Activated CD8-positive, alpha-beta memory T cell treated with anti-CD3 and anti-CD28 coated beads, Interleukin-2, amount 50 U/mL, for 24 hours (primary cell): ENCODE measurements around the gene RHOT2.

Experiments used
- DNase-seq: peaks from one replicate; pipeline ENCODE4 v3.0.0-alpha.2; 2020; ENCODE audit errors: extremely low read depth

The RHOT2 gene

DNA sequence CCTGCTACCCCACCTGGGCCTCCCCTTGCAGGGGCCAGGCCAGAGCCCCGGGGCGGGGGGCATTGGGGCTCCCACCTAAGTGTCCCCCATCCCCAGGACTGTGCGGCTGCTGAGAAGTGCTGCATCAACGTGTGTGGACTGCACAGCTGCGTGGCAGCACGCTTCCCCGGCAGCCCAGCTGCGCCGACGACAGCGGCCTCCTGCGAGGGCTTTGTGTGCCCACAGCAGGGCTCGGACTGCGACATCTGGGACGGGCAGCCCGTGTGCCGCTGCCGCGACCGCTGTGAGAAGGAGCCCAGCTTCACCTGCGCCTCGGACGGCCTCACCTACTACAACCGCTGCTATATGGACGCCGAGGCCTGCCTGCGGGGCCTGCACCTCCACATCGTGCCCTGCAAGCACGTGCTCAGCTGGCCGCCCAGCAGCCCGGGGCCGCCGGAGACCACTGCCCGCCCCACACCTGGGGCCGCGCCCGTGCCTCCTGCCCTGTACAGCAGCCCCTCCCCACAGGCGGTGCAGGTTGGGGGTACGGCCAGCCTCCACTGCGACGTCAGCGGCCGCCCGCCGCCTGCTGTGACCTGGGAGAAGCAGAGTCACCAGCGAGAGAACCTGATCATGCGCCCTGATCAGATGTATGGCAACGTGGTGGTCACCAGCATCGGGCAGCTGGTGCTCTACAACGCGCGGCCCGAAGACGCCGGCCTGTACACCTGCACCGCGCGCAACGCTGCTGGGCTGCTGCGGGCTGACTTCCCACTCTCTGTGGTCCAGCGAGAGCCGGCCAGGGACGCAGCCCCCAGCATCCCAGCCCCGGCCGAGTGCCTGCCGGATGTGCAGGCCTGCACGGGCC, 35.2 kb upstream of the RHOT2 start:
- DNase-seq: no peak

DNA sequence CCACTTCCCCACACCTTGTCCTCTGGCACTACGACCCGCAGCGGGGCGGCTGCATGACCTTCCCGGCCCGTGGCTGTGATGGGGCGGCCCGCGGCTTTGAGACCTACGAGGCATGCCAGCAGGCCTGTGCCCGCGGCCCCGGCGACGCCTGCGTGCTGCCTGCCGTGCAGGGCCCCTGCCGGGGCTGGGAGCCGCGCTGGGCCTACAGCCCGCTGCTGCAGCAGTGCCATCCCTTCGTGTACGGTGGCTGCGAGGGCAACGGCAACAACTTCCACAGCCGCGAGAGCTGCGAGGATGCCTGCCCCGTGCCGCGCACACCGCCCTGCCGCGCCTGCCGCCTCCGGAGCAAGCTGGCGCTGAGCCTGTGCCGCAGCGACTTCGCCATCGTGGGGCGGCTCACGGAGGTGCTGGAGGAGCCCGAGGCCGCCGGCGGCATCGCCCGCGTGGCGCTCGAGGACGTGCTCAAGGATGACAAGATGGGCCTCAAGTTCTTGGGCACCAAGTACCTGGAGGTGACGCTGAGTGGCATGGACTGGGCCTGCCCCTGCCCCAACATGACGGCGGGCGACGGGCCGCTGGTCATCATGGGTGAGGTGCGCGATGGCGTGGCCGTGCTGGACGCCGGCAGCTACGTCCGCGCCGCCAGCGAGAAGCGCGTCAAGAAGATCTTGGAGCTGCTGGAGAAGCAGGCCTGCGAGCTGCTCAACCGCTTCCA, 34.4 kb upstream of the RHOT2 start:
- DNase-seq: no peak

DNA sequence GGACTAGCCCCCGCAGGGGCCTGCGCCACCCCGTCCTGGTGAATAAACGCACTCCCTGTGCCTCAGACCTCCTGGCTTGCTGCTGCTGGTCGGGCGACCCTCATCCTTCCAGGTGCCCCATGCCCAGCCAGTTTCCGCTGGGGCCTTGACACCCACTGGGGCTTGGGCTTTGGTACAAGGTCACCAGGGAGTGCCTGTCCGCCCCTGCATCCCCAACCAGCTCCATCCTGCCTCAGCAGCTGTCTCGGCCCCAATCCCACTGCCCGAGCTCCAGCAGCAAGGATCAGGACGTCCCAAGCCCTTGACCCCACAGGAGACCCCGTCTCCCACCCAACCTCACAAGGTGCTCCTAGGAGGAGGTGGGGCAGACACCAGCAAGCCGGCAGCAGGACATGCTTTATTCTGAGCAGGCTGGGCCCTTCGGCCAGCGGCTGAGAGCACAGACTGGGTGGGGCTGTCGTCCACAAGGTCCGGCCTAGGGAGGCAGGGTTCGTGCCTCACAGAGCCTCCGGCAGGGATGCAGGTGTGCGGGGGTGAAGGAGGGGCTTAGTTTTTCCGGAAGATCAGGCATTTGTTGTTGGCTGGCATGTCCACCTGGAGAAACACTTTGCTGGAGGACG, 33.8 kb upstream of the RHOT2 start:
- no peak for DNase-seq

DNA sequence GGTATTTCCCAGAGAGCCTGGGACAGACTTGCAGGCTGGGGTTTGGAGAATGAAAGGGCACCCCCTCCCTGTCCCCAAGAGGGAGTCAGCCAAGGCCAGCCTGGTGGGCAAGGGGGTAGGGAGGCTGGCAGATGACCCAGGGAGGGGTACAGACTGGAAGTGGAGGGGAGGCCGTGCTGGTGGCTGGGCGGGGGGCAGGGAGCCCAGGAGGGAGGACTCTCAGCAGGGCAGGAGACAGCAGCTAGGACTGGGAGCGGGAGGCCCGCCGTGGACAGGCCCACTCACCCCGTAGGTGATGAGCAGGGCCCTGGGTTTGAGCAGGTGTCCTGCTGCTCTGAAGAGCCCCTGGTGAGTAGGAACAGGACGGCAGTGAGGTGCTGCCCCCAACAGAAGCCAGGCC, 32.9 kb upstream of the RHOT2 start:
- DNase-seq: no peak

DNA sequence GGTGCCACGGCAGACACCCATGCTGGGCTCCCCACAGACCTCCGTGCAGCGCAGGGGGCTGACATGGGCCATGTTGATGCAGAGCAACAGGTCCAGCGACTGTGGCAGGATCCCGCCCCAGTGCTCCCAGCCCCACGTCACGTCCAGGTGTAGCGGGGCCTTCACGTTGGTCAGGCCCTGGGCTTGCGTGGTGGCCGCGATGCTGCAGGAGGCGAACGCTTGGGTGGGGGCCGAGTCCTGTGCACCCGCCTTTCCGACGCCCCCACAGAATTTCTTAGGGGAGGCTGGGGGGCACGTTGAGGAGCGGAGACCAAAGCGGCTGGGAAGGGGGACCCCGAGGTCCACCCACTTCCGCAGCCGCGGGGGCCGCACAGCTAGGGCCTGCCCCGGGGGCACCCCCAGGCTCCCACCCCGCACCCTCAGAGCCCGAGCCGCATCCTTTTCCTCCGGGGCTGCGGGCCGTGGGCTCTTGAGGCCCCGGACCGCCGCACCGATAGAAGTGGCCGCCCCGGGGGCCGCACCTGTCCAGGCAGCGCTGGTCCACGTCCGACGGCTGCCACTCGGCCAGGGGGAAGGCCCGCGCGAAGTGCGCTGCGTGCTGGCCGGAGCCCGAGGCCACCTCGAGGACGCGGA, 32.2 kb upstream of the RHOT2 start:
- no peak for DNase-seq

DNA sequence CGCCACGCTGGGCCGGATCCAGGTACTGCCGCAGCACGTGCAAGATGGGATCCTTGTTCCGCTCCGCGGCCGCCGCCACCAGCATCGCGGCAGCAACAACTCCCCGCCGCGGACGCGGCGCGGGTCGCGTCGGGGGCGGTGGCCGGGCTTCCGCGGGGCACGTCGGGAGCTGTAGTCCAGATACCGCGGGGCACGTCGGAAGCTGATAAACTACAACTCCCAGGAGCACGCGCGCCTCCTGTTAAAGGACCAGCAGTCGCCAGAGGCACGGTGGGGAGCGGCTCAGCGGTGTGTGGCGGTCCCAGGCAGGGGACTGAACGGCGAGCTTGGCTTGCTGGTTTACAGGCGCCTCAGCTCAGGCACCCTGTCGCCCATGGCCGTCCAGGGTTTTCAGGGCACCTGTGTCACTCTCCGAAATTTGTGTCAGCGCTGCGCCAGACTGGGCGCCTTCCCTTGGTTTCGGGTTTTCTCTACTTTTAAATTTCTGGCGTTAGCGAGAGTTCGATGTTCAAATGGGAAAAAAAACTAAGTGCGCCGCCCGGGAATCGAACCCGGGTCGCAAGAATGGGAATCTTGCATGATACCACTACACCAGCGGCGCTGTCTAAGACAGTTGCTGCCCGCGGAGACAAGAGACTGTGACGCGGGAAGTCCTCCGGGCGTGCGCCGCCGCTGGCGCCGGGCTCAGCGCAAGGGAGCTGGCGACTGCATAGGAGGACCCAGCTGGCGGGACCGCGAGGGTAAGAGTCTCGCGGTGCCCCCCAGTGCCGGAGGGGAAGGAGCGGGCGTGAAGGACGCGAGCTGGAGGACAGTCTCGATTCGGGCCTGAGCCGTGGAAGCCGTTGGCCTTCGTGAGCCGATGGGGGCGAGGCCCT, 31.5 kb upstream of the RHOT2 start, which contains the start of gene METTL26:
Gene METTL26, minus strand, starts transcription at position 100 of the 875 bp plus-strand sequence. Its CDS starts 15 bp downstream, at position 85.
- DNase-seq: peak; percentile 79

DNA sequence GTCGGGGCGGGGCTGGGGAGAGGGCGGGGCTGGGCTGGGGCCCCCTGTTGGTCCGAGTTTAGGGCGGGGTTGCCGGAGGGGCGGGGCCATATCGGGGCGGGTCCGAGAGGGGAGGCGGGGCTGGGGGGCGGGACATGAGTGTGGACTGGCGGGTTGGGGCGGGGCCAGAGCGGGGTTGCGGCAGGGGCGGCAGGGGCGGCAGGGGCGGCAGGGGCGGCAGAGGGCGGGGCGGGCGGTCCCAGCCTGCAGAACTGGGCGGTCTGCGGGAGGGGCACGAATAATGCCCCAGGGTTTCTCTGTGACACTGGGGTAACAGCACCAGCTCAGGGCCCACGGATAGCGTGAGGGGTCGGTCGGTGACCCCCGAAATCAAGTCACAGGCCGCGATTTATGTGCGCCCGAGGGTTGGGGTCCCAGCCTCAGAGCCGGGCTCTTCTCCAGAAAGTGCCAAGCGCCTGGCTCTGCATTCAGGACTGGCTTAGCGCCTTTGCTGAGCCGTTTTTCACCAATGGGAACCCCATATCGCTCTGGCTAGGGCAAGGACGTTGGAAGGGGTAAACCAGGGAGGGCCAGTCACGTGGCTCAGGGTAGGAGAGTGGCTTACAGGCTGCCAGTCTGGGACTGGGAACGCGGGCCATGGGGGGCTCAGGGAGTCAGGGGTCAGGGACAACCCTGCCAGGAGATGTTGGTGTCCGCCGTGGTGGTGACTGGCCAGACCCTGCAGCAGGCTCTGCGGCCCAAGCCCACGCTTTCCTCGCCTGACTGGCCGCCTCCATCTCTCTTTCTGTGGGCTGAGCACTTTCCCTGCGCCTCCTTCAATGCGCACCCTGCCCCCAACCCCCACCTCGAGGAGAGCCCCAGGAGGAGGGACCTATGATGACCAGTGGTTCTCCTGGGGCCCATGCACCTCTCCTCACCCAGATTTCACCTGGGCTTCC, 30.6 kb upstream of the RHOT2 start:
- peak; percentile 62 for DNase-seq

DNA sequence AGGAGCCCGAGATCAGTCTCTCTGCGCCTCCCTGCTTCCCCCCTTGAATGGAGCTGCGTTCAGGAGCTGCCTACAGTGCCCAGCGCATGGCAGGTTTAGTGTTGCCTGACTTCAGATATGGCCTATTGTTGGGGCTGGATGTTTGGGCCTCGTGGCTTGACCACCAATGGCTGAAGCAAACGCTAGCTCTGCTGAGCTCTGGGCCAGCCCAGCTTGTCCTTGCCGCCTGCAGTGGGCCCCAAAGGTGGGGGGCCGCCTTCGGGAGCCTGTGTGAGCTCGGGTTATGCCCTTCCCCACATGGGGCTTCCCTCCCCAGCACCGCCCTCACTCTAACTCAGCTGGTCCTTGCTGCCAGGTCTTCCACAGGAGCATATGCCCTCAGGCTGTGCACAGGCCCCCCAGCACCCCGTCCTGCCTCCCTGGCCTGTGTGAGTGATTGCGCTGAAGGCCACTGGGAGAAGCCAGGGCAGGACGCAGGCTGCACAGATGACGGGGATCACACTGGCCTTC, 29.8 kb upstream of the RHOT2 start:
- no peak for DNase-seq

DNA sequence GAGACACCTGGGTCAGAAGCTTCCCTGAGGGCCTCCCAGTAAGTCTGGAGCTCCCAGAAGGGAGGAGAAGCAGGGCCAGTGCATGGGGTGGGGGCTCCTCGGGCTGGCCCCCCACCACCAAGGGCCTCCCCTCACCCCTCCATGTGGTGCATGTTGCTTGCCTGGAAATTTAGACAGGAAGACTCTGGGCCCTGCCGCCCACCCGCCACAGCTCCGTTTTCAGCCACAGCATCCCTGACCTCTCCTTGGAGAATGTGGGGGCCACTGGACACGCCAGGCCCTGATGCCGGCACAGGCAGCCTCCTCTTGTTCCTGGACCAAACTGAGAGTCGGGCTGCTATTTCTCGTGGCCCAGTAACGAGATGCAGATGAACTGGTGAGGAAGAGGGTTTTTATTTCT, 29.1 kb upstream of the RHOT2 start:
- DNase-seq: no peak

DNA sequence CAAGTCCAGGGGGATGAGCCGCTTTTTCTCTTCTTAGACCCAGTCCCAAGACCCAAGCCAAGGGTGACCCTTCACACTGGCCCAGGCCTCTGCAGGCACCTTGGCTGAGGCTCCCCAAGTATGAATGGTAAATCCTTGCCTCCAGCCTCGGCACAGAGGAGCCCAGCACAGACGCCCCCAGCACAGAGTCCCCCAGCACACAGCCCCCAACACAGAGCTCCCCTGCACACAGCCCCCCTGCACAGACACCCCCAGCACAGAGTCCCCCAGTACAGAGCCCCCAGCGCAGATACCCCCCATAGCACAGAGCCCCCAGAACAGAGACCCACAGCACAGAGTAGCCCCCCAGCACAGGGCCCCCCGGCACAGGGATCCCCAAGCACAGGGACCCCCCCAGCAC, 27.3 kb upstream of the RHOT2 start:
- no peak for DNase-seq

DNA sequence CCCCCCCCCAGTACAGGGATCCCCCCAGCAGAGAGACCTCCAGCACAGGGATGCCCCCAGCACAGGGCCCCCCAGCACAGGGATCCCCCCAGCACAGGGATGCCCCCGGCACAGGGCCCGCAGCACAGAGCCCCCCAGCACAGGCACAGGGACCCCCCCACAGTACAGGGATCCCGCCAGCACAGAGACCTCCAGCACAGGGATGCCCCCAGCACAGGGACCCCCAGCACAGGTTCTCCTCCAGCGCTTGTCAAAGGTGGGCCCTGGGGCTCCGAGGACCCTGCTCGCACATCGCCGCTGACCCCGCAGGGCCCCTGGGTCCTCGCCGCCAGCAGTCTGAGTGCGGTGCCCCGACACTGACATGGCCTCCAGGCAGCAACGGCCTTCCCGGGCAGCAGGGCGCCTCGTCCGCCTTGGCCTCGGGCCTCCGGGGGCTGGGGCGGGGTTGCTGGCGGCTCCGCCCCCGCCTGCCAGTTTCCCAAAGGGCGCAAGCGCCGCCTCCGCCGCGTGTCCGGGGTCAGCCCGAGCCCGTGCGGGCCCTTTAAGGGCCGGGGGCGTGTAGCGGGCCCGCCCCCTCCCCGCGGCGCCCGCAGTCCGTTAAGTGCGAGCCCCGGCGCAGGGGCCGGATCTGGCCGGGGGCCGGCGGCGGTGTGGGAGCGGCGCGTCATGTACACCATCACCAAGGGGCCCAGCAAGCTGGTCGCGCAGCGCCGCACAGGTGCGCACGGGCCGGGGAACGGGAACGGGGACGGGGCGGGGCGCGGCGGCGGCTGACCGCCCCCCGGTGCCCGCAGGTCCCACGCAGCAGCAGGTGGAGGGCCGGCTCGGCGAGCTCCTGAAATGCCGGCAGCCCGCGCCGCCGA, 26.4 kb upstream of the RHOT2 start, which contains the start of gene MCRIP2:
Gene MCRIP2, plus strand, starts transcription at position 503 of the 863 bp plus-strand sequence. Its CDS starts 164 bp downstream, at position 667.
- no peak for DNase-seq

DNA sequence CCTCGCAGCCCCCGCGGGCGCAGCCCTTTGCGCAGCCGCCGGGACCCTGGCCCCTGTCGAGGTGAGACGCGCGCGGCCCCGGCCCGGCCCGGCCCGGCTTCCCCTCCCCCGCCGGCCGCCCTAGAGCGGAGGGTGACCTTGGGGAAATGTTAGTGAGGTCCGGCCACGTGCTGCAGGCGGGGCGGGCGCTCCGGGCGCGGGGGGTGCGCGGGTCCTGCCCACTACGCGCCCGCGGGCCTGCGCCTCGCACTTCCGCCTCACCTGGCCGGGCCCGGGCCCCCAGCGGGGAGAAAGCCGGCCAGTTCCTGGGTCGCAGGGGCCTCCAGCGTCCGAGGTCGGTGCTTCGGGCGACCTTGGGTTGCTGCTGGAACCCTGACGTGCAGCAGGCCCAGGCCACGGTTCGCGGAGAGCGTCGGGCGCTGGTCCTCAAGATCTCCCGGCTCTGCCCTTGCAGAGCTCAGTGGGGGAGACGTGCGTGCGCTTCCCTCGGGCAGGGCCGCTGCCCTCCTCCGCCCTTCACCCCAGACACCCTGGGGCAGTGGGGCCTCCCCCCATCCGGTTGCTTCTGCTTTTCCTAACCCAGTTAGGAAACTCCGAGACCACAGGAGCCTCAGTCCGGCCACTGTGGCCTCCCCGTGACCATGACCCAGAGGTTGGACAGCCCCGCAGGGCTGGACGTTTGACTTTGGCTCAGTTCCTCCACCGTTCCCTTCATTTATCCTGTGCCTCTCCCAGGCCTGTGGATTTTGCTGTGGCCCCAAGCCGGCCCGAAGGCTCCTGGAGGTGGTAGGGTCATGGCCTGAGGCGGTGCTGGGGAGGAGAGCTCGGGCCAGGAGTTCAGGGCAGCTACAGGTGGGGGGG, 25.5 kb upstream of the RHOT2 start:
- DNase-seq: no peak

DNA sequence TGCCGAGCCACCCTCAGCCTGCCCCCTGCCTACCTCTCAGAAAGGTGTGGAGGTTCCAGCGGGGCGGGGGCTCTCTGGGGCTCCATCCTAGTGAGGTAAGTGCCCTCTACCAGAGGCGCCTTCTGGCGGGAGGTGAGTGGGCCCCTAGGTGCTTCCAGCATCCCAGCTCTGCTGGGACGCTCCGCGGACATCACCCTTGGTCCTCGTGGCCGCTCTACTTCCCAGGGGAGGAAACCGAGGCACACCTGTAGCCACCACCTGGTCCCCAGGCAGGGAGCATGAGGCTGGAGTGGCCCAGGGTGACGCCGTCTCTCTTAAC, 24.9 kb upstream of the RHOT2 start:
- DNase-seq: no peak

DNA sequence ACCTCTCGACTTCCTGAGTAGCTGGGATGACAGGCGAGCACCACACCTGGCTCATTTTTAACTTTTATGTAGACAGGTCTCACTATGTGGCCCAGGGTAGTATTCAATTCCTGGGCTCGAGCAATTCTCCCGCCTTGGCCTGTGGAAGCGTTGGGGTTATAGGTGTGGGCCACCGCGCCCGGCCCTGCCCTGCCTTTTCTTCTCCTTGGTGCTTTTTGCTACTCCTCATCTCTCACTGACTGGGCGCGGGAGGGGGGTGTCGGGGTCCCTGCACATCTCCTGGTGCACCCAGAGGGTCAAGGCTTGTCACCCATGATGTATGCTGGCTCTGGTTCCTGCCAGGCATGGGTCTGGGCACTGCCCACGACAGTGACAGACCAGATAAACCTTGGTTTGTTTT, 23.4 kb upstream of the RHOT2 start:
- no peak for DNase-seq

DNA sequence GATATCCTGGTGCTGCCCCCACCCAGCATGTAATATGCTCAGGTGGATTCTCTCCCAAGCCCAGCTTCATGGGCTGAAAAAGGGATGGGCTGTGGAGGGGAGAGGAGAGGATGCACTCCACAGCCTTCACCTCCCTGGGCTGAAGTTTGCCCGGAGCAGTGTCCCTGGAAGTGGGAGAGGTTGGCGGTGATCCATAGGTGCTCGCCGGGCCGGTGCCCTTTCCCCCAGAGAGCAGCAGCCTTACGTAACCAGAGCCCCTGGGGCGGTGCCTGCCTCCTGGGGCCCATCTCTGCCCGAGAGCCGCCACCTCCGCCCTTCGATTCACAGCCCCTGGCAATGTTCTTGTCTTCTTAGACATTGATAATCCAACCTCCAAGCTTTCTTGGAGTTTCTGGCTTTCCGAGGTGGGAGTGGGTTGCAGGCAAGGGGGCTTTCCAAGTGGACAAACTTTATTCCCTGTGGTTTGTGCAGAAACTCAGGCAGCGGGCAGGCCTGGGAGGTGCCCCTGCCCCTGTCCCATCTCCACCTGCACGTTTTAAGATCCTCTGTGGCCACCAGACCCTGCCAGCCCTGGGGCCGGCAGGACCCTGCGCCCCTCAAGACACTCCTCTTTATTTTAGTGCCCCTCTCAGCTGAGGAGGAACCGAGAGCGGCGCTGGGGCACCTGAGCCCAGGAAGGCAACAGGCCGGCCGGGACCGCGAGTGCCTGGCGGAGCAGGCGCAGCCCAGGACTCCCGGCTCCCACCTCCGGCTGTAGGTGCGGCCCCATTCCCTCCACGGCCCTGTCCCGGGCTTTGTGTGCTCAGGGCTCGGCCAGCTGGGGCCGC, 21.9 kb upstream of the RHOT2 start:
- DNase-seq: no peak

DNA sequence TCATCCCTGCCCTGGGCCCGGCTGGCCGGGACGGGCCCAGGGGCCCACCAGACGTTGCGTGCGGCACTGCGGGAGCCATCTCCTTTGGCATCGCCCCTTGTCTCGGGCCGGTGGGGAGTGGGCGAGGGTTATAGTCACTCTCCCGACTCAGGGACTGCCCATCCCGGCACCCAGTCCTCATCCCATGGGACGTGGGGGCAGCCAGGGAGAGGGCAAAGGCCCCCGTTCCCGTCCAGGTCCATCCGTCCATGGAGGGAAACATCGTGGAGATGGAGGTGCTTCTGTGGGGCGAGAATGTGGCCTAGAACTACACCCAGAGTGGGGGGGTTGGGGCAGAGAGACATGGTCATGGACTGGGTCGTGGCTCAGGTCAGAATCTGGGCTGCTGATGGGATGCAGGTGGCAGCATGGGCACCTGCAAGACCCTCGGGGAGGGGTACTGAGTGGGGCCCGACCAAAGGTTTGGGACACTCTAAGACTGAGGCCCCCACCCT, 21.2 kb upstream of the RHOT2 start:
- no peak for DNase-seq
